Sigmoid colon (tissue), 7 donors: Measurements from ENCODE around the gene MACROD2. TPM values are rescaled to one million over a fixed set of nuclear protein-coding genes. Genes with fewer than 3 reads are reported as not detected.

Experiments used
- DNase-seq: peaks from one replicate; pipeline ENCODE4 v3.0.0-alpha.2; 2019
- H3K27ac ChIP-seq, 4 donors: fragments of 200-600 bp; sonication (generic); one replicate each; pipeline ENCODE4 v1.5.1; 2016 to 2019; ENCODE audit warnings: mild to moderate bottlenecking in 1 of 4
- H3K27me3 ChIP-seq, 3 donors: fragments of 200-600 bp; sonication (generic); one replicate each; pipeline ENCODE4 v1.5.1; 2019; ENCODE audit warnings: mild to moderate bottlenecking in 1 of 3
- H3K36me3 ChIP-seq, 4 donors: fragments of 200-600 bp; sonication (generic); one replicate each; pipeline ENCODE4 v1.5.1; 2016 to 2019
- H3K4me1 ChIP-seq, 4 donors: fragments of 200-600 bp; sonication (generic); one replicate each; pipeline ENCODE4 v1.5.1; 2017 to 2019
- H3K4me3 ChIP-seq, 4 donors: fragments of 200-600 bp; sonication (generic); one replicate each; pipeline ENCODE4 v1.5.1; 2017 to 2019; ENCODE audit warnings: mild to moderate bottlenecking in 2 of 4, moderate library complexity in 1 of 4
- H3K9me3 ChIP-seq, 4 donors: fragments of 200-600 bp in 3 of 4; sonication (generic) in 3 of 4; one replicate each; pipeline versions ENCODE4 v1.5.1 to v1.6.1; 2013 to 2019
- CTCF ChIP-seq, 4 experiments: fragments of 450-650 bp in 3 of 4; fragments of 200-600 bp in 1 of 4; IDR thresholded peaks; one replicate each; pipeline ENCODE4 v1.5.1; 2016 to 2019; ENCODE audit warnings: antibody characterized with exemption in 4 of 4, mild to moderate bottlenecking in 3 of 4, moderate library complexity in 2 of 4
- EP300 ChIP-seq, 4 donors: sonication (generic); formaldehyde crosslinking; IDR thresholded peaks; one replicate each; pipeline ENCODE4 v1.6.1; 2017; ENCODE audit warnings: antibody characterized with exemption in 4 of 4
- POLR2A ChIP-seq, 2 donors: fragments of 450-650 bp; IDR thresholded peaks; one replicate each; pipeline ENCODE4 v1.6.1; 2016; ENCODE audit warnings: antibody characterized with exemption in 2 of 2, mild to moderate bottlenecking in 2 of 2, moderate library complexity in 2 of 2
- POLR2AphosphoS5 ChIP-seq, 4 donors: sonication (generic); formaldehyde crosslinking; IDR thresholded peaks; one replicate each; pipeline ENCODE4 v1.6.1; 2017; ENCODE audit warnings: antibody characterized with exemption in 4 of 4
- WGBS, 2 donors: extraction: QIAGEN DNeasy Blood & Tissue Kit; methylation state at CpG; one replicate each; pipeline ENCODE4 v1.1.7; 2013; 5-methylcytosine and 5-hydroxymethylcytosine counted together
- intact Hi-C: fragments of 100-400 bp; cut with DNase I; formaldehyde crosslinking; loops from one replicate; pipeline ENCODE4 v1.15.1; 2023
- polyA plus RNA-seq, 3 donors: library from polyadenylated mRNA; stranded (reverse); fragments of 200-250 nt; gene quantifications; one replicate each; pipeline ENCODE4 v1.2.3, GENCODE V29; 2013
- total RNA-seq, 4 donors: library from RNA; depleted of rRNA; stranded (reverse); fragments of >200 nt; gene quantifications; one replicate each; pipeline ENCODE4 v1.1.0, GENCODE V29; 2016
- donor health status: healthy with polysubstance abuse.
- donor health status: Bipolar disorder and iron deficiency.
- donor health status: healthy.

Gene MACROD2
- total and polyA plus RNA-seq, 7 donors: 1.2 to 22.4 (median 5.8) TPM

- intact Hi-C loops: no loop called here
- Histone ChIP-seq H3K27me3 (no peaks in the 10 kb centered on the region), H3K4me1 (peaks cover 0 to 10% (median 6%) of the 10 kb centered on the region in 4 donors), H3K27ac (no peak overlapping the region), H3K36me3 (no peaks in the 10 kb centered on the region), H3K9me3 (no peaks in the 10 kb centered on the region), H3K4me3 (no peak overlapping the region)
- 62 to 84% methylated on average over 4 of the region's 4 CpGs for whole genome bisulfite sequencing, 2 donors
- no peak for TF ChIP-seq POLR2AphosphoS5 (IDR thresholded peaks at IDR 0.05)
- TF ChIP-seq POLR2A (IDR thresholded peaks at IDR 0.05): no peak
- TF ChIP-seq CTCF (IDR thresholded peaks at IDR 0.05): no peak
- TF ChIP-seq EP300 (IDR thresholded peaks at IDR 0.05): no peak
- no peak for DNase-seq
Observed at GRCh38 chr20:15609921-15610320, 1614.6 kb downstream of the MACROD2 start.

DNA sequence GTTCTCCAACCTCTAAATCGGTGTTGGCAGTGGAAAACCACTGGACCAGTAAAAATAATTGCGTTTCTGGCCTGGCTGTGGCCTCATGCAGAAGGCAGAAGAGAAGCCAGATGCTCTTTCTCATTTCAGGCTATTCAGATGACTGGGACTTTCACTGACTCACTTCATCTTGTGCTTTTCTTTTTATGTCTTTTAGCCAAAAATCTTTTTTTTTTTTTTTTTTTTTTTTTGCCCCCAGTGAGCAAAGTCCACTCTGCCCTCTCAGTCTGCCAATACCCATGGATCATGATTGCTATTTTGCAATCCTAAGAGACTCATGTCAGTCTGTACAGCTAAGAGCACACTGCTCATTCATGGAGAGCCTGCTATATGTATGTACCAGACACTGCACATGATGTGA lies 1615.5 kb downstream of the MACROD2 start:
- H3K9me3 ChIP-seq: no peaks in the 10 kb centered on the region
- peaks cover 0 to 10% (median 6%) of the 10 kb centered on the region in 4 donors for H3K4me1 ChIP-seq
- TF ChIP-seq EP300 (IDR thresholded peaks at IDR 0.05): no peak
- TF ChIP-seq POLR2A (IDR thresholded peaks at IDR 0.05): no peak
- TF ChIP-seq CTCF (IDR thresholded peaks at IDR 0.05): no peak
- no peak for TF ChIP-seq POLR2AphosphoS5 (IDR thresholded peaks at IDR 0.05)
- no peak overlapping the region for H3K4me3 ChIP-seq
- no peak for DNase-seq
- 78 to 82% methylated on average over 2 of the region's 2 CpGs for WGBS, 2 donors
- intact Hi-C loops: no loop called here
- no peak overlapping the region for H3K27ac ChIP-seq
- no peaks in the 10 kb centered on the region for H3K27me3 ChIP-seq
- no peaks in the 10 kb centered on the region for H3K36me3 ChIP-seq

GRCh38 chr20:15611541-15611940 lies 1616.2 kb downstream of the MACROD2 start:
- H3K9me3 ChIP-seq: no peaks in the 10 kb centered on the region
- TF ChIP-seq POLR2A (IDR thresholded peaks at IDR 0.05) (no peak), EP300 (IDR thresholded peaks at IDR 0.05) (no peak), POLR2AphosphoS5 (IDR thresholded peaks at IDR 0.05) (no peak), CTCF (IDR thresholded peaks at IDR 0.05) (no peak)
- no peak for DNase-seq
- WGBS, 2 donors: 94 to 96% methylated on average over 4 of the region's 4 CpGs
- H3K4me3 ChIP-seq: no peak overlapping the region
- intact Hi-C loops: no loop called here
- H3K36me3 ChIP-seq: no peaks in the 10 kb centered on the region
- peaks cover 0 to 10% (median 6%) of the 10 kb centered on the region in 4 donors for H3K4me1 ChIP-seq
- no peaks in the 10 kb centered on the region for H3K27me3 ChIP-seq
- H3K27ac ChIP-seq: no peak overlapping the region

GRCh38 chr20:15612198-15612597 lies 1616.9 kb downstream of the MACROD2 start:
- Histone ChIP-seq H3K9me3 (no peaks in the 10 kb centered on the region), H3K36me3 (no peaks in the 10 kb centered on the region), H3K4me3 (no peak overlapping the region), H3K27me3 (no peaks in the 10 kb centered on the region), H3K27ac (no peak overlapping the region), H3K4me1 (peaks cover 0 to 10% (median 6%) of the 10 kb centered on the region in 4 donors)
- TF ChIP-seq CTCF (IDR thresholded peaks at IDR 0.05) (no peak), EP300 (IDR thresholded peaks at IDR 0.05) (no peak), POLR2A (IDR thresholded peaks at IDR 0.05) (no peak), POLR2AphosphoS5 (IDR thresholded peaks at IDR 0.05) (no peak)
- 94 to 95% methylated on average over 7 of the region's 7 CpGs for WGBS, 2 donors
- intact Hi-C loops: no loop called here
- DNase-seq: no peak

DNA sequence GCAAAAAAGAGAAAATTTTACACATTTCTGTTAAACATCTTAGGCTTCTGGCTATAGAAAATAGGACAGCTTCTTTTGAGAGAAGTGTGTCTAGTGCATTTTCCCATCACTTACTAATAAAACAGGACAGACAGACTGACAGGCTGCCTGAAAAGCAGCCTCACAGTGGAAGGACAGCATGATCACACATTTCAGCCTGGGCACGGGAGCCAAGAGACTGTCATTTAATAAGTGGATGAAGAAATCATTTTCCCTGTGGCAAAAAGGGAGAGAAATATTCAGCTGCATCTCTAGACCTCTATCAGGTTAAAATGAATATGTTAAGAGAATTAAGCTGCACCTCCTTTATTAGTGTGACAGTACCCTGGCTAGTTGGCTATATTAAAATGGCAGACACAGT lies 1617.5 kb downstream of the MACROD2 start:
- no peak overlapping the region for H3K27ac ChIP-seq
- H3K9me3 ChIP-seq: no peaks in the 10 kb centered on the region
- intact Hi-C loops: no loop called here
- no peak overlapping the region for H3K4me3 ChIP-seq
- H3K4me1 ChIP-seq: peaks cover 0 to 10% (median 6%) of the 10 kb centered on the region in 4 donors
- WGBS, 2 donors: 82 to 92% methylated on average over 1 of the region's 1 CpG
- DNase-seq: no peak
- no peaks in the 10 kb centered on the region for H3K27me3 ChIP-seq
- H3K36me3 ChIP-seq: no peaks in the 10 kb centered on the region
- TF ChIP-seq CTCF (IDR thresholded peaks at IDR 0.05) (no peak), POLR2AphosphoS5 (IDR thresholded peaks at IDR 0.05) (no peak), EP300 (IDR thresholded peaks at IDR 0.05) (no peak), POLR2A (IDR thresholded peaks at IDR 0.05) (no peak)
